Activated effector memory CD4-positive, alpha-beta T cell treated with Interleukin-2 at 50 U/mL for 16 hours (primary cell): ENCODE results near the gene SLC9A3.
"Not testable (repeated sequence)": the region's sequence is repeated elsewhere in the genome, so short reads cannot be mapped to it uniquely, and the experiment has no call there.

Experiments
- DNase-seq: peaks from one replicate; pipeline ENCODE4 v3.0.0-alpha.2; 2020

SLC9A3 gene

DNA sequence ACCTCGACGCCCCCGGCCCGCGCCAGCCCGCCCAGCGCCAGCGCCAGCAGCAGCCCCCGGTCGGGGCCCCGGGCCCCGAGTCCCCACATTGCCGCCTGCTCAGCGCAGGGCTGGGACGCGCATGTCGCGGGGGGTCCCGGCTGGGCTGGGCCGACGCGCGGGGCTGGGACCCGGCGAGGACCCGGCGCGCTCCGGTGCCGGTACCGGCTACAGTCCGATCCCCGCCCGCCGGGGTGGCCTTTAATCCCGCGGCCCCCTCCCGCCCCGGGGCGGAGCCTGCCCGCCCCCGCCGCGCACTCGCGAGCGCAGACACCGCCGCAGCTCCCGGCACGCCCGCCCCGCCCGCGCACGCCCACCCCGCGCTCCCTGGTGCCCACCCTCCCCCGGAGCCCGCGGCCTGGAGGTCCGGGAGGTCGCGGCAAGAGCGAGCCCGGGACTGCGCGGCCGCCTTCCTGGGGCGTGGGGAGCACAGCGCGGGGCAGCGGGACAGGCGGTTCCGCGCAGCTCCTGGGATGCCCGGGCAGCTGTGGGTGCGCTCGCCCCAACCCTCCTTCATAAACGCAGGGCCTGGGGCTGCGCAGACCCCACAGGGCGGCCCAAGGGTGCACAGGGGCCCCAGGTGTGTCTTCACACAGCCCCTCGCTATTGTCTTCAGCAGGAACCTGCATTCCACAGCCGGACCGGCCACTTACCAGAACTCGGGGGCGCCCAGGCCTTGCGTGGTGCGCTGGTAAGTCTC lies at the start of gene SLC9A3:
Gene SLC9A3, minus strand, starts transcription at position 216 of the 739 bp plus-strand sequence.
- no peak for DNase-seq

DNA sequence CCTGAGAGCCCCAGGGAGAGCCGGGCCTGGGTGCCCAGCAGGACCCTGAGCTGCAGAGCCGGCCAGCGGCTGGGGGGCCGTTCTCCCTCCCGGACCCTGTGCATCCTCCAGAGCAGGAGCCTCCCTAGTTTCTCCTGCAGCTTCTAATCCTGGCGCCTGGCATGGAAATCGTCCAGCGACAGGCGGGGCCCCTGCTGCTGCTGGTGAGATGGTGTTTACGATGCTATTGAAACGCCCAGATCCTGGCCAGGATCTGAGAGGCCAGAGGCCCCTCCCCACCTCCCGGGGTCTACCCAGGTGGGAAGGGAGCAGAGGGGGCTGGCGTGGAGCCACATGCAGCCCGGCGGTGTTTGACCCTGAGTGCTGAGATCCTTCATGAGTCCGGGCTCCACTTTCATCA lies 49.7 kb upstream of the SLC9A3 start:
- no peak for DNase-seq

- no peak for DNase-seq
Observed at GRCh38 chr5:573206-573605, 49.0 kb upstream of the SLC9A3 start.

DNA sequence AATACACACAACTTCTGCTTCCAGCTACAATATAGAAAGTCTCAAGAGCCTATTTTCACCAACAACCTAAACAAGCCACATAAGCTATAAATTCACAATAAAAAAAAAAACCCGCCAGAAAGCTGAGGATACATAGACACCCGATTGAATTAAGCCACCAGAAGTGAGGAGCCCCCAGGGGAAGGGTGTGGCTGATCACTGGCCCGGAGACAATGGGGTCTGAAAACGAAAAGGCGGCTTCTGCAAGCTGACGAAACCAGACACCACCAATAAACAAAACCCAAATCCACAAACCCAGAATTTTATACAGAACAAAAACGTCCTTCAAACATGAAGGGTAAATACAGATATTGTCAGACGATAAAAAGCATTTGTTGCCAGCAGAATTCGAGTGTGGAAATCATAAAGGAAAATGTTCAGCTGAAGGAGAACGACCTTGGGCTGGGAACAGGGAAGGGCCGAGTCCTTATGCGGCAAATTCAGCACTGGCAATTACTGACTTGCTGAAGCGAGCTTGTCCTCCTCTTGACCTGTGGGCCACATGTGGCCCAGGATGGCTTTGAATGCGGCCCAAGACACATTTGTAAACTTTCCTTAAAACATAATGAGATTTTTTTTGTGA lies 48.3 kb upstream of the SLC9A3 start:
- no peak for DNase-seq

DNA sequence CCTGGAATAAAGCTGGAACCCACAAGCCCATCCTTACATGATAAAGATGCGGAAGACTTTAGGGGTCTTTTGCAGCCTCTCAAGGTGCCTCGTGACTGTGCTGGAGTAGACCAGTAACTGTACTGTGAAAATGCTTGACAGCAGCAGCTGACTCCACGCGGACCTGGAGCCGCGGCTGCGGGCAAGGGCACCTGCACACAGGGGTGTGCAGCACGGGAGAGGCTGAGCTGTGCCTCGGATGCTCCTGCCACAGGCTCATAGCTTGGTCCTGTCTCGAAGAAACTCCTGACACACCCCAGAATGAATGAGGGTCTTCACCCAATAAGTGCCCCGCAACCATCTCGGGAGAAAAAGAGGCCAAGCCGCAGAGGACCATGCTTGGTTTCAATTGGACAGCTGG lies 47.5 kb upstream of the SLC9A3 start:
- DNase-seq, result no peak

- DNase-seq, result no peak
Observed at GRCh38 chr5:570886-571285, 46.6 kb upstream of the SLC9A3 start.

- no peak for DNase-seq
Observed at GRCh38 chr5:570446-570845, 46.2 kb upstream of the SLC9A3 start.

DNA sequence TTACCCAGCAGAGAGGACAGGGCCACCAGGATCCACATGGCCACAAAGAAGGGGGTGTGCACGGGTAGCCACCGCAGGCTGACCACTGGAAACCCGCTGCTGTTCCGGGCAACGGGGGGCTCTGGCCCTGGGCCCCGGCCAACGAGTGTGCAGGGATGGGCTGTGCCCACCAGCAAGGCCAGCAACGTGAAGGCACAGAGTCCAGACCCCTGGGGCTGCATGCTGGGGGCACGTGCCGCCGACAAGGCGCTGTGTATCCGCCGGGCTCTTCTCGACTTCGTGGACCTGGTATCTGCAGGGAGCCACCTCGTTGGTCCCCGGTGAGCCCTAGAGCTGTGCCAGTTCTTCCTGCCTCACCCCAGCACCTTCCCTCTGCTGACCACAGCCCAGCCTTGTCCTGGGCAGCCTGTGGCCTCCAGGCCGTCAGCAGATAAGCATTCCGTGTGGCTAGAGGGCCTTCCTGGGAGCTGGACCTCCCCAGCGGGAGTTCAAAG lies 45.7 kb upstream of the SLC9A3 start:
- no peak for DNase-seq

- no peak for DNase-seq
Observed at GRCh38 chr5:569358-569867, 45.2 kb upstream of the SLC9A3 start.

- no peak for DNase-seq
Observed at GRCh38 chr5:568809-569208, 44.6 kb upstream of the SLC9A3 start.

GRCh38 chr5:568061-568781 lies 44.0 kb upstream of the SLC9A3 start:
- no peak for DNase-seq

GRCh38 chr5:567664-568060 lies 43.4 kb upstream of the SLC9A3 start:
- DNase-seq, result no peak

- DNase-seq, result no peak
Observed at GRCh38 chr5:566636-567309, 42.5 kb upstream of the SLC9A3 start.

- no peak for DNase-seq
Observed at GRCh38 chr5:565782-566440, 41.7 kb upstream of the SLC9A3 start.

- DNase-seq, result no peak
Observed at GRCh38 chr5:561408-561807, 37.2 kb upstream of the SLC9A3 start.

GRCh38 chr5:560792-561166 lies 36.5 kb upstream of the SLC9A3 start:
- DNase-seq, result no peak

DNA sequence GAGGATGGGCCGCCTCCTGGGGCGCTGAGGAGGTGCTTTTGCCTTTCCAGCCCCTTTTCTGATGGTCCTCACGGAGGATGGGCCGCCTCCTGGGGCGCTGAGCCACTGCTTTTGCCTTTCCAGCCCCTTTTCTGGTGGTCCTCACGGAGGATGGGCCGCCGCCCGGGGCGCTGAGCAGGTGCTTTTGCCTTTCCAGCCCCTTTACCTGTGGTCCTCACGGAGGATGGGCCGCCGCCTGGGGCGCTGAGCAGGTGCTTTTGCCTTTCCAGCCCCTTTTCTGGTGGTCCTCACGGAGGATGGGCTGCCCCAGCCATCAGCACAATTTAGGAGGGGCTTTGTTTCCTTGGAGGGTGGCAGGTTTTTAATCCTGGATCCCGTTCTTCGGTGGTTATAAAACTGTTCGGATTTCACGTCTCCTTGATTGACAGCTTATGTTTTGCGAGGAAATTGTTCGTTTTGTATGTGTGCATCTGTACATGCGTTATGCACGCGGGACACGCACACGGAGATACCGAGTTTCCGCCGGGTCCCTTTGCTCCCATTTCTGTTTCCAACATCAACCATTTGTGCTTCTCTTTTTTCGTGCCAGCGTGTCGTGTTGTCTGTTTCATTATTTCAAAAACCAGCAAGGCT lies 34.7 kb upstream of the SLC9A3 start:
- DNase-seq, result no peak

DNA sequence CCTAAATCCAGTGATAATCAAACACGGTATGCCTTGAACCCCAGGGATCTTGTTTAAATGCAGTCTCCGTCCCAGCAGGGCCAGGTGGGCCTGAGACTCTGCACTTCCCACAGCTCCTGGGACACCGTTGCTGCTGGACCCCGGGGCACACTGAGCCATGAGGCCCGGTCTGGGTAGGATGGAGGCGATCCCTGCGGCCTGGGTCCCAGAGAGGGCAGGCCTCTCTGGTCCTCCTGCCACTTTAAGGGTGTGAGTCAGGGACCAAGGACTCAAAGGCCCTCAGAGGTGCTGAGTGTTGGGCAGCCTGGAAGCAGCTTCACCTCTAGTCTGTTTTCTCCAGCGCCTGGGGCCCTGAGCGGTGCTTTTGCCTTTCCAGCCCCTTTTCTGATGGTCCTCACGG lies 34.1 kb upstream of the SLC9A3 start:
- no peak for DNase-seq

DNA sequence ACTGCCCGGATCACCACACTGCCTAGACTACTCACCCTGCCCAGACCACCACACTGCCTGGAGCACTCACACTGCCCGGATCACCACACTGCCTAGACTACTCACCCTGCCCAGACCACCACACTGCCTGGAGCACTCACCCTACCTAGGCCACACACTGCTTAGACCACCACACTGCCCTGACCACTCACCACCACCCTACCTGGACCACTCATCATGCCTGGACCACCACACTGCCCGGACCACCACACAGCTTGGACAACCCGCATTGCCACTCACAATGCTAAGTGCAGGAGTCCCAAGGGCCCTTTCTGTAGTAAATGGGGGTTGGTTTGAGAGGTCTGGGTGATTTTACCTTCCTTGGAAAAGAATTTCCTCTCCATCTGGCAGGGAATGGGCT lies 33.7 kb upstream of the SLC9A3 start:
- DNase-seq, result not testable (repeated sequence)

DNA sequence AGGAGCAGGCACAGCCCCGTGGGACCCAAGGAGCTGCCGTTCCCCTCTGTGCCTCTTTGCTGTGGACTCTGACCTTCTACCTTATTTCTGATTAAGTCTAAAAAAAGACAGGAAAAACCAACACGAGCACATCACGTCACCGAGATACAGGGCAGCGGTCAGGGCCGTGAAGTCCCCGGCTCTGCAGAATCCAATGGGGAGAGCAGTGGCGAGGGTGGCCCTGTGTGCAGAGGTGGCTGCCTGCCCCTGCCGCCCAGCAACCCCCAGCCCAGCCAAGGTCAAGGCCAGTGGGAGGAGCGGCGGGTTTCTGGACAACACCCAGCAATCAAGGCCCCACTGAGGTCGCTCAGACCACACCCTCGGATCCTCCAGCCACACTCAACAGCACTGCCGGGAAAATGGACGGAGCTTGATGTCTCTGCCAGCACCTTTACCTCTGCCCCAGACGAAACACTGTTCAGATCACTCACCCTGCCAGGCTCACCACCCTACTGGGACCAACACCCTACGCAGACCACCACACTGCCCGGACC lies 32.7 kb upstream of the SLC9A3 start:
- no peak for DNase-seq

DNA sequence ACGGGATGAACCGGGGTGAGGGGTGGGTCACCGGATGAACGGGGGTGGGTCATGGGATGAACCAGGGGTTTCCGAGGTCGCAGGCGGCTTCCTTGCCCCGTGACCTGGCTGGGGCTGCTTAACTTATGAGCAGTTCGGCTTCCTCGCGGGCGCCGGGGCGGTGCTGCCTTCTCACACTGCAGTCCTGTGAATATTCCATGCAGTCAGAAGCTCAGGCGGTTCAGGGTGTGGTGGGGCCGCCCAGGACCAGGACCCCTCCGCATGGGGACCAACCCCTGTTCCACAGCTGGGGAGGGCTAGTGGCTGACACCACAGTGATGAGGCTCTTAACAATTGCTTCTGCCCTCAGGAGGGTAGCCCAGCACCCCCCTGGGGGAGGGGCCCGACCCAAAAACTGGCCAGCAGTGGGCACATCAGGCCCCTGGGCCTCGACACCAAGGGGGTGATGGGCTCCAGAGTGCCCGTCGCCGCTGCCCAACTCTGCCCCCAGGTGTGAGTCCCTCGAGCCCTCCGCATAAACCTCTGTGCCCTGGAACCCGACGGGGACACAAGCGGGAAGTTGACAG lies 30.9 kb upstream of the SLC9A3 start:
- DNase-seq, result no peak
